ENCODE data around the gene KCTD18.
A peak's percentile ranks its signal among the peaks of the same experiment; 100 is the strongest.

KCTD18 gene

DNA sequence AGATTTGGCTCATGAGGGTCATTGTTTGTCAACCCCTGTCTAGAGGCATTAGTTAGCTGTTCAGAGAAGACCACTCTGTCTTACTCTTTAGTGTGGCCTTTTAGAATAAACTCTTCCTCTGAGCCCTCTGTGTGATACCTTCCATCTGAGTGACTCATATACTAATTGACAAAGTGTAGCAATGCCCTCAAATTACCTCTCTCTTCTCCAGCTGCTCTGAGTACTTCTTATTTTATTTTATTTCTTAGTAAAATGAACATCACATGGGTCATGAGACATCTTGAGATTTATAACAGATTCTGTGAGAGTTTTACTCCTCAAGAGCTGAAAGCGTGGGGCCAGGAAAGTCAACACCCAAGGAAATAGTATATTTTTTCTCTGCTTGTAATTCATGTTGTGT is 67.4 kb downstream of the KCTD18 start:
- Histone ChIP-seq H3K4me1 (ENCODE audit: insufficient read depth, poor library complexity, severe bottlenecking) (no peaks in the 10 kb centered on the region), H3K27ac (ENCODE audit: poor library complexity, severe bottlenecking) (no peak overlapping the region), H3K36me3 (ENCODE audit: low read depth) (peaks cover 32% of the 10 kb centered on the region), H3K27me3 (ENCODE audit: insufficient read depth, poor library complexity, severe bottlenecking) (no peaks in the 10 kb centered on the region), H3K9me3 (ENCODE audit: severe bottlenecking) (no peaks in the 10 kb centered on the region), H3K4me3 (ENCODE audit: severe bottlenecking) (no peak overlapping the region)
- DNase-seq (ENCODE audit: low spot score) (no peak), ATAC-seq (ENCODE audit: low read depth) (0 out of 3 replicates have a peak, but pooled peaks have one; percentile 59)
- TF ChIP-seq, protein P1, sequence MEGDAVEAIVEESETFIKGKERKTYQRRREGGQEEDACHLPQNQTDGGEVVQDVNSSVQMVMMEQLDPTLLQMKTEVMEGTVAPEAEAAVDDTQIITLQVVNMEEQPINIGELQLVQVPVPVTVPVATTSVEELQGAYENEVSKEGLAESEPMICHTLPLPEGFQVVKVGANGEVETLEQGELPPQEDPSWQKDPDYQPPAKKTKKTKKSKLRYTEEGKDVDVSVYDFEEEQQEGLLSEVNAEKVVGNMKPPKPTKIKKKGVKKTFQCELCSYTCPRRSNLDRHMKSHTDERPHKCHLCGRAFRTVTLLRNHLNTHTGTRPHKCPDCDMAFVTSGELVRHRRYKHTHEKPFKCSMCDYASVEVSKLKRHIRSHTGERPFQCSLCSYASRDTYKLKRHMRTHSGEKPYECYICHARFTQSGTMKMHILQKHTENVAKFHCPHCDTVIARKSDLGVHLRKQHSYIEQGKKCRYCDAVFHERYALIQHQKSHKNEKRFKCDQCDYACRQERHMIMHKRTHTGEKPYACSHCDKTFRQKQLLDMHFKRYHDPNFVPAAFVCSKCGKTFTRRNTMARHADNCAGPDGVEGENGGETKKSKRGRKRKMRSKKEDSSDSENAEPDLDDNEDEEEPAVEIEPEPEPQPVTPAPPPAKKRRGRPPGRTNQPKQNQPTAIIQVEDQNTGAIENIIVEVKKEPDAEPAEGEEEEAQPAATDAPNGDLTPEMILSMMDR (IDR thresholded peaks at IDR 0.05; ENCODE audit: poor library complexity, severe bottlenecking) = no peak

DNA sequence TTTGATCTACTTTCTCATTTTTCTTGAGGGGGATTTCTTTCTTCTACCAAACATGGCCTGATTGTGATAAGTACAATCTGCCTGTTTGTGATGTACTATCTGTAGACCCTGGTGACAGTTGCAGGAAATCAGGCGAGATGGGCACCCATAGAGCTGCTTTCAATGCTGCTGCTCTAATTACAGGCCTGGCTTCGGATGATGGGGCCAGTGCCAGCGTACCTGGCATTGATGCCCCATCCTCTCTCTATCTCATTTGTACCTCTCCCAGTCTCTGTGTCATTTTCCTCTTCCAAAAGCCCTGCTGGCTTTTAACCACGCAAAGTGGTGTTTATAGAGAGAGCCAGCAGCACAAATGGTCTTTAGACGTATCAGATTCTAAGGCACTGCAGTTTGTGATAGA is 69.9 kb downstream of the KCTD18 start:
- TF ChIP-seq, protein P1 (IDR thresholded peaks at IDR 0.05; ENCODE audit: poor library complexity, severe bottlenecking) = no peak
- H3K36me3 ChIP-seq (ENCODE audit: low read depth) = peaks cover 32% of the 10 kb centered on the region

More for the DNA sequence above, 69.9 kb downstream of the KCTD18 start:
- Histone ChIP-seq H3K4me3 (ENCODE audit: severe bottlenecking) (no peak overlapping the region), H3K27ac (ENCODE audit: poor library complexity, severe bottlenecking) (no peak overlapping the region), H3K9me3 (ENCODE audit: severe bottlenecking) (no peaks in the 10 kb centered on the region), H3K27me3 (ENCODE audit: insufficient read depth, poor library complexity, severe bottlenecking) (no peaks in the 10 kb centered on the region), H3K4me1 (ENCODE audit: insufficient read depth, poor library complexity, severe bottlenecking) (no peaks in the 10 kb centered on the region)
- DNase-seq (ENCODE audit: low spot score) = no peak
- no peak for ATAC-seq (ENCODE audit: low read depth)

All from RWPE2 (cell line).